Measurements from ENCODE around the gene TCL1A. TPM values are rescaled to one million over a fixed set of nuclear protein-coding genes. Genes with fewer than 3 reads are reported as not detected.

The TCL1A gene
- total and polyA plus RNA-seq, 12 donors: 0.33 to 0.58 TPM; not detected in 10

DNA sequence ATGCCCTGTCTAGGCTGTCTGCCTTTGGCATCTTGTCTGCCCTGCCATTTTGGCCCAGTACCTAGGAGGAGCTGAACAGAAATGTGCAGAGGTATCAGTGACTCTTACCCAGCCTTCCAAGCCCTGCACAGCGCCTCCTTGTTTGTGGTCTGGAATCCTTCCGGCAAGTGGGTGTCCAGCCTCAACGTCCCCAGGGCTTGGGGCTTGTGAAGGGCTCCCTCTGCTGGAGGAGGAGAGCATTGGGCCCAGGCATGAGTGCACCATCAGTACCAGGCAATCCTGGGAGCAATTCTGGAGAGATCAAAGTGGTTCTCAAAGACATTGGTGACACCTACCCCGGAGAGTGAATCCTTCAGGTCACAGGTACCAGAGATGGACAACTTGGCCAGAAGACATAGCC lies 30.1 kb downstream of the TCL1A start:
- intact Hi-C loops (cut with DNase I): loop anchor here in 1 of 10 donors (10.0 kb wide), 1 partner anchor 119 kb away; no protein-coding TSS in a partner anchor
- Histone ChIP-seq H3K4me1 (no peaks in the 10 kb centered on the region), H3K36me3 (no peaks in the 10 kb centered on the region), H3K27ac (no peak overlapping the region), H3K27me3 (peaks cover 0 to 41% (median 15%) of the 10 kb centered on the region in 7 donors), H3K4me3 (no peak overlapping the region), H3K9me3 (no peaks in the 10 kb centered on the region)
- DNase-seq (no peak), ATAC-seq (no peak)
- TF ChIP-seq, protein P1, sequence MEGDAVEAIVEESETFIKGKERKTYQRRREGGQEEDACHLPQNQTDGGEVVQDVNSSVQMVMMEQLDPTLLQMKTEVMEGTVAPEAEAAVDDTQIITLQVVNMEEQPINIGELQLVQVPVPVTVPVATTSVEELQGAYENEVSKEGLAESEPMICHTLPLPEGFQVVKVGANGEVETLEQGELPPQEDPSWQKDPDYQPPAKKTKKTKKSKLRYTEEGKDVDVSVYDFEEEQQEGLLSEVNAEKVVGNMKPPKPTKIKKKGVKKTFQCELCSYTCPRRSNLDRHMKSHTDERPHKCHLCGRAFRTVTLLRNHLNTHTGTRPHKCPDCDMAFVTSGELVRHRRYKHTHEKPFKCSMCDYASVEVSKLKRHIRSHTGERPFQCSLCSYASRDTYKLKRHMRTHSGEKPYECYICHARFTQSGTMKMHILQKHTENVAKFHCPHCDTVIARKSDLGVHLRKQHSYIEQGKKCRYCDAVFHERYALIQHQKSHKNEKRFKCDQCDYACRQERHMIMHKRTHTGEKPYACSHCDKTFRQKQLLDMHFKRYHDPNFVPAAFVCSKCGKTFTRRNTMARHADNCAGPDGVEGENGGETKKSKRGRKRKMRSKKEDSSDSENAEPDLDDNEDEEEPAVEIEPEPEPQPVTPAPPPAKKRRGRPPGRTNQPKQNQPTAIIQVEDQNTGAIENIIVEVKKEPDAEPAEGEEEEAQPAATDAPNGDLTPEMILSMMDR (IDR thresholded peaks at IDR 0.05): peak in 4 of 9 donors; percentile 27 to 62 (median 36)
- 54 to 55% methylated on average over 4 of the region's 4 CpGs for WGBS, 2 donors

DNA sequence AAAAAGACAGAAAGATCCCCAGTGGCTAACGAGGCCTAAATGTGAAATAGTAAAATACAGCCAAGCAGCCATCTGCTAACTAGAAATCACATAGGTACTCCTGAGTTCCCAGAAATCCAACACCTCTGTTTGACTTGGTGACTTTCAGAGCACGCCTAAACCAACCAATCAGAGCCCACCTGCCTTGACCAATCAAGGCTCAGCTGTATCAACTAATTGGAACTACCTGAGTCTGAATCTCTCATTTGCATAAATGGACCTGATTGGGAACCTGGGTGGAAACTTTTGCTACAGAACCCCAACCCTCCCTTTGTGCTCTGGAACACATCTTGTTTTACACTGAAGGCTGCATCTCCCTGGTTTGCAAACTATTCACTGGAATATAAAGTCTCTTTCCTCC lies 32.8 kb downstream of the TCL1A start:
- Histone ChIP-seq H3K9me3 (peaks cover 0 to 8% (median 0%) of the 10 kb centered on the region in 11 donors), H3K36me3 (no peaks in the 10 kb centered on the region), H3K27me3 (peaks cover 0 to 38% (median 15%) of the 10 kb centered on the region in 7 donors), H3K4me1 (no peaks in the 10 kb centered on the region), H3K4me3 (no peak overlapping the region), H3K27ac (no peak overlapping the region)
- WGBS, 2 donors: 76 to 77% methylated on average over 2 of the region's 2 CpGs
- intact Hi-C loops (cut with DNase I): loop anchor here in 1 of 10 donors (10.0 kb wide), 1 partner anchor 116 kb away; no protein-coding TSS in a partner anchor
- TF ChIP-seq, protein P1 (IDR thresholded peaks at IDR 0.05): no peak
- DNase-seq: no peak
- no peak for ATAC-seq

DNA sequence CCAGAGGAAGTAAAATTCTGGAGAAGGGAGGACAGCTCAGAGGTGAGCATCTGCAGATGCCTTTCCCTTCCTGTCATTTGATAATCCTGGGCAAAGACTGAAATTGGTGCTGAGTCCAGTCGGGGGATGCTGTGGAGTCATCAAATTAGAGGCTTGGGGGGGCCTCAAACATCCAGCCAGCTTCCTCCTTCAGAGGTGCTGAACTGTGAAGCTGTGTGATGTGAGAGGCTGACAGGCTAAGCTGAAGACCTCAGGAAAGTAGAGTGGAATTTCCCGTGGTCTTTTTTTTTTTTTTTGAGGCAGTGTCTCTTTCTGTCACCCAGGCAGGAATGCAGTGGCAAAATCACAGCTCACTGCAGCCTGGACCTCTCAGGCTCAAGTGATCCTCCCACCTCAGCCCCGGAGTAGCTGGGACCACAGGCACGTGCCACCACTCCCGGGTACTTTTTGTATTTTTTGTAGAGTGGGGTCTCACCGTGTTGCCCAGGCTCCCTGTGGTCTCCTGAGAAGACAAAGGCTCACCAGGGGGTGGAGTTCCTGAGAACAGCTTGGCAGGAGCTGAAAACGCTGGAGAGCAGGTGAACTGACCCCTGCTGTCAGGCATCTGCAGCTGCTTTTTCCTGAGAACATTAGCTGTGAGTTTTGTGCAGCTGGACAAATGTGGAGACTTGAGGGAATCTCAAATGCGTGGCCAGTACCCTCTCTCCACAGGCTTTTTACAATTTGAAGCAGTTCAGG lies 33.8 kb downstream of the TCL1A start:
- WGBS, 2 donors: 19 to 24% methylated on average over 8 of the region's 8 CpGs
- Histone ChIP-seq H3K4me3 (no peak overlapping the region), H3K9me3 (peaks cover 0 to 12% (median 0%) of the 10 kb centered on the region in 11 donors), H3K36me3 (no peaks in the 10 kb centered on the region), H3K27ac (no peak overlapping the region), H3K4me1 (no peaks in the 10 kb centered on the region), H3K27me3 (peaks cover 0 to 32% (median 11%) of the 10 kb centered on the region in 7 donors)
- DNase-seq: no peak
- intact Hi-C loops (cut with DNase I): loop anchor here in 1 of 10 donors (10.0 kb wide), 1 partner anchor 115 kb away; no protein-coding TSS in a partner anchor
- ATAC-seq: no peak
- TF ChIP-seq, protein P1 (IDR thresholded peaks at IDR 0.05): no peak

DNA sequence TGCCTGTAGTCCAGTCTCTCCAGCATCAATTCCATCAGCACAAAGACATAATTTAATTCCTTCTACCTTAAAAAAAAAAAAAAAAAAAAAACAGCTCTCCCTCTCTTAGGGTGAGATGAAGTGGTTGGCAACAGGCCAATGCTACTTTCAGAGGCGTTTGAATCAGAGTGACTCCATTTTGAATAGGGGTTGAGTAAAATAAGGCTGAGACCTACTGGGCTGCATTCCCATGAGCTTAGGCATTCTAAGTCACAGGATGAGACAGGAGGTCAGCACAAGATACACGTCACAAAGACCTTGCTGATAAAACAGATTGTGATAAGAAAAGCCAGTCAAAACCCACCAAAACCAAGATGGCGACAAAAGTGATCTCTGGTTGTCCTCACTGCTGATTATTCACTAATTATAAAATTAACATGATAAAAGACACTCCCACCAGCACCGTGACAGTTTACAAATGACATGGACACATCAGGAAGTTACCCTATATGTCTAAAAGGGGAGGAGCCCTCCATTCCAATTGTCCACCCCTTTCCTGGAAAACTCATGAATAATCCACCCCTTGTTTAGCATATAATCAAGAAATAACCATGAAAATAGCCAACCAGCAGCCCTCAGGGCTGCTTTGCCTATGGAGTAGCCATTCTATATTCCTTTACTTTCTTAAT lies 34.6 kb downstream of the TCL1A start:
- intact Hi-C loops (cut with DNase I): no loop called here
- 37 to 56% methylated on average over 4 of the region's 4 CpGs for WGBS, 2 donors

More for the DNA sequence above, 34.6 kb downstream of the TCL1A start:
- Histone ChIP-seq H3K36me3 (no peaks in the 10 kb centered on the region), H3K4me3 (no peak overlapping the region), H3K27ac (no peak overlapping the region), H3K27me3 (peaks cover 0 to 29% (median 2%) of the 10 kb centered on the region in 7 donors), H3K9me3 (peaks cover 0 to 12% (median 0%) of the 10 kb centered on the region in 11 donors), H3K4me1 (no peaks in the 10 kb centered on the region)
- DNase-seq (no peak), ATAC-seq (no peak)
- TF ChIP-seq, protein P1 (IDR thresholded peaks at IDR 0.05): no peak
